Measurements from ENCODE around the gene TMSB4X. TPM values are rescaled to one million over a fixed set of nuclear protein-coding genes. Genes with fewer than 3 reads are reported as not detected.

The TMSB4X gene
- total and polyA plus RNA-seq, 2 of the 8 experiments (the other 6 are each of a cell fraction or from before 2014, with no cell fraction given), result 2,063 to 2,112 TPM

GRCh38 chrX:12989461-12989860 is 14.6 kb downstream of the TMSB4X start (continued):
- no peak for TF ChIP-seq SRF (IDR thresholded peaks at IDR 0.05; ENCODE audit: low read depth, low read length)
- no peak for TF ChIP-seq BRCA1 (IDR thresholded peaks at IDR 0.05; ENCODE audit: low read depth, low read length)
- no peak for TF ChIP-seq SIRT6 (IDR thresholded peaks at IDR 0.05; ENCODE audit: low read length)
- TF ChIP-seq BCL11A (IDR thresholded peaks at IDR 0.05; ENCODE audit: low read depth in 2 of 2, low read length in 2 of 2), result no peak
- TF ChIP-seq CTCF (IDR thresholded peaks at IDR 0.05; ENCODE audit: control extremely low read depth in 1 of 3, insufficient read depth in 1 of 3, low read depth in 1 of 3, low read length in 3 of 3), result no peak

Data from H1 (cell line).